ENCODE results near the gene CHKB. TPM values are rescaled to one million over a fixed set of nuclear protein-coding genes. Genes with fewer than 3 reads are reported as not detected.

Gene CHKB
- total RNA-seq, 1 experiment from 2014 or later = 55.1 TPM

- ChIA-PET RAD21 (ENCODE audit: low non-redundant PET in 1 of 2, low total read pairs in 2 of 2, uncharacterized antibody in 2 of 2, unreplicated experiment in 2 of 2) (no interaction called here), CTCF (no interaction called here), POLR2A (no interaction called here)
- no peak overlapping the region for H3K9ac ChIP-seq (ENCODE audit: low read length)
- no peaks in the 10 kb centered on the region for H4K20me1 ChIP-seq (ENCODE audit: insufficient read depth)
- no peaks in the 10 kb centered on the region for H3K27me3 ChIP-seq (ENCODE audit: insufficient read depth, low read length)
- H3K36me3 ChIP-seq (ENCODE audit: control insufficient read depth in 1 of 2, insufficient read depth in 2 of 2, low read length in 2 of 2) = no peaks in the 10 kb centered on the region
- no peak for ATAC-seq
- no peaks in the 10 kb centered on the region for H3K79me2 ChIP-seq (ENCODE audit: insufficient read depth, low read length)
- no peak overlapping the region for H3K27ac ChIP-seq (ENCODE audit: low read depth, low read length)
- intact Hi-C loops (cut with micrococcal nuclease) = no loop called here
- no peak for DNase-seq (ENCODE audit: low read depth, low spot score)
- H3K4me1 ChIP-seq (ENCODE audit: control insufficient read depth in 1 of 2, insufficient read depth in 2 of 2, low read length in 2 of 2) = peaks cover 3 to 6% of the 10 kb centered on the region in 2 experiments; a peak in 3 of 4 replicates
- H3K4me2 ChIP-seq (ENCODE audit: low read length) = no peak overlapping the region
- TF ChIP-seq ELF1 (IDR thresholded peaks at IDR 0.05; ENCODE audit: borderline replicate concordance, low read depth) = no peak
- TF ChIP-seq EZH2 (IDR thresholded peaks at IDR 0.05) = no peak
- no peak for TF ChIP-seq SRF (IDR thresholded peaks at IDR 0.05; ENCODE audit: low read depth)
- TF ChIP-seq POLR2AphosphoS5 (IDR thresholded peaks at IDR 0.05; ENCODE audit: low read depth, low read length) = no peak
- no peak for TF ChIP-seq SP1 (IDR thresholded peaks at IDR 0.05; ENCODE audit: low read depth)
- TF ChIP-seq TCF7L2 (IDR thresholded peaks at IDR 0.05; ENCODE audit: borderline replicate concordance, extremely low read depth, insufficient read depth, insufficient read length) = no peak
- TF ChIP-seq SIN3A (IDR thresholded peaks at IDR 0.05; ENCODE audit: low read depth) = no peak
- no peak for TF ChIP-seq JUND (IDR thresholded peaks at IDR 0.05)
- TF ChIP-seq EZH2phosphoT487 (IDR thresholded peaks at IDR 0.05; ENCODE audit: borderline replicate concordance) = no peak
- no peak for TF ChIP-seq CTCF (IDR thresholded peaks at IDR 0.05 in 2 of 3, conservative IDR thresholded peaks at IDR 0.05 in 1 of 3; ENCODE audit: borderline replicate concordance in 1 of 3, insufficient read depth in 1 of 3, low read depth in 2 of 3, low read length in 2 of 3)
- TF ChIP-seq REST (IDR thresholded peaks at IDR 0.05; ENCODE audit: low read depth) = no peak
- no peak for TF ChIP-seq CEBPB (IDR thresholded peaks at IDR 0.05; ENCODE audit: low read depth)
- TF ChIP-seq YY1 (IDR thresholded peaks at IDR 0.05; ENCODE audit: extremely low read depth, insufficient replicate concordance, low read depth, low read length) = no peak
- TF ChIP-seq RAD21 (IDR thresholded peaks at IDR 0.05; ENCODE audit: low read depth) = no peak
- TF ChIP-seq ZNF274 (IDR thresholded peaks at IDR 0.05; ENCODE audit: low read depth, low read length) = no peak
- TF ChIP-seq, protein P1, sequence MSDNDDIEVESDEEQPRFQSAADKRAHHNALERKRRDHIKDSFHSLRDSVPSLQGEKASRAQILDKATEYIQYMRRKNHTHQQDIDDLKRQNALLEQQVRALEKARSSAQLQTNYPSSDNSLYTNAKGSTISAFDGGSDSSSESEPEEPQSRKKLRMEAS (IDR thresholded peaks at IDR 0.05) = no peak
- no TSS peak for BruUV-seq (replicated peaks)
- no peak overlapping the region for H3K4me3 ChIP-seq (replicated peaks in 1 of 2; ENCODE audit: low read depth in 1 of 2, low read length in 2 of 2)
- H3K9me3 ChIP-seq (ENCODE audit: control insufficient read depth in 1 of 2, insufficient read depth in 1 of 2, low read depth in 1 of 2, low read length in 2 of 2) = no peaks in the 10 kb centered on the region
- no peaks in the 10 kb centered on the region for H3K9me2 ChIP-seq (ENCODE audit: insufficient read depth)
- H2AFZ ChIP-seq (ENCODE audit: low read depth, low read length, poor library complexity, severe bottlenecking) = no peak overlapping the region
Measured at GRCh38 chr22:50607659-50608020, 25.0 kb upstream of the CHKB start.
